GM21447 (cell line): ENCODE data around the gene FUT2.
A peak's percentile ranks its signal among the peaks of the same experiment; 100 is the strongest.

Source experiments
- ATAC-seq: cut with Tn5 transposase; IDR thresholded peaks from one replicate; pipeline ENCODE4 v1.9.1; 2021; ENCODE audit not compliant: unreplicated experiment

The FUT2 gene

DNA sequence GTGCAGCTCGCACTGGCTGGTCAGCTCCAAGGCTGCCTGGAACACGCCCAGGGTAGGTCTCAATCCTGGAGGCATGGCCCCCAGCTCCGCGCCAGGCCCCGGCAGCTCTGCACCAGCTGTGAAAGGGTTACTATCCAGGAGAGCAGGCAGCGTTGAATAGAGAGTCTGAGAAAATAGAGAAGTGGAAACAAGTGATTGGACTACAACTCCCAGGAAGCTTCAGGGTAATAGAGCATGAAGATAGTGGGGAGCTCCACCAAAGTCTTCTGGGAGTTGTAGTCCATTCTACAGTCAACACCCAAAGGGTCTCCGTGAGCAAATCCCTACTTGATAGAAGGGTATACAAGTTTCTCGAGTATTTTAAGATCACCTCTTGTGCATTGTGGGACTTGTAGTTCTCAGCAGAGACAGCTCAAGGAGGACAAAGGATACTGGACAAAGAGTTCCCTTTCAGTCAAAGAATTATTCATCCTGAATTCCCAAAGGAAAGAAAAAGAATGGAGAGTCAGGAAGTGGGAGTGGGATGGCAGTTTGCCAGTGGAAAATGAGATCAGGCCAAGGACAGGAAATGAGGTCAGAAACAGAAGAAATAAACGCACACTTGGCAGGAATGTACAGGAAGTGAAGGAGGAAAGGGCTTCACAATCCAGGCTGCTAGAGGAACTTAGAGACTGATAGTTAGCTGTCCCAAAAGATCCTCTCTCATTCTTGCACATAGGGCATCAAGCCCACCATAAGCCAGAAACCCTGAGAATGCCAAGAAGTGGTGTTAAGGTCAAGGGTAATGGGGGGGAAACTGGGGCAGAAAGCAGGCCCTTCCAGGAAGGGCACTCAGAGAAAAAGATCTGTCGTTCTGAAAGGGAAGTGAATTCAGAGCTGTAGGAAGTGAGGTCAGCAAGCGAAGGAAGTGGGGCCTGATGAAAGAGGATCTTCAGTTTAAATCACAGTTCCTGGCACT lies 29.3 kb downstream of the FUT2 start:
- ATAC-seq, result no peak

DNA sequence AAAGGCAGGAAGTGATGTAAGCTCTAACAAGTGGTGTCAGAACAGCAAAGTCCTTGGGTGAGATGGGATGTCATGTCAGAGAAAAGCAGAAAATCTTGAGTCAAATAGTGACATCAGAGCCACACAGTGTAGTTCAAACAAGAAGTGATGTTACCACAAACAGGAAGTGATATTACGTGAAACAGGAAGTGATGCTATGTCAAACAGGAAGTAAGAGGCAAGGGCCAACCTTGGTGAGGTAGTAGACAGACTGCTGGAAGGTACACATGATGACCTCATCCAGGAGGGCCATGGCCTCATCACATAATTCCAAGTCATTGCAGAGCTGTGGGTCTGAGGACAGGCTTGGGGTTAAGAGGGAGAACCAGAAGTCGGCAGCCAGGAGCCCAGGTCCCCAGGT lies 30.8 kb downstream of the FUT2 start:
- no peak for ATAC-seq

DNA sequence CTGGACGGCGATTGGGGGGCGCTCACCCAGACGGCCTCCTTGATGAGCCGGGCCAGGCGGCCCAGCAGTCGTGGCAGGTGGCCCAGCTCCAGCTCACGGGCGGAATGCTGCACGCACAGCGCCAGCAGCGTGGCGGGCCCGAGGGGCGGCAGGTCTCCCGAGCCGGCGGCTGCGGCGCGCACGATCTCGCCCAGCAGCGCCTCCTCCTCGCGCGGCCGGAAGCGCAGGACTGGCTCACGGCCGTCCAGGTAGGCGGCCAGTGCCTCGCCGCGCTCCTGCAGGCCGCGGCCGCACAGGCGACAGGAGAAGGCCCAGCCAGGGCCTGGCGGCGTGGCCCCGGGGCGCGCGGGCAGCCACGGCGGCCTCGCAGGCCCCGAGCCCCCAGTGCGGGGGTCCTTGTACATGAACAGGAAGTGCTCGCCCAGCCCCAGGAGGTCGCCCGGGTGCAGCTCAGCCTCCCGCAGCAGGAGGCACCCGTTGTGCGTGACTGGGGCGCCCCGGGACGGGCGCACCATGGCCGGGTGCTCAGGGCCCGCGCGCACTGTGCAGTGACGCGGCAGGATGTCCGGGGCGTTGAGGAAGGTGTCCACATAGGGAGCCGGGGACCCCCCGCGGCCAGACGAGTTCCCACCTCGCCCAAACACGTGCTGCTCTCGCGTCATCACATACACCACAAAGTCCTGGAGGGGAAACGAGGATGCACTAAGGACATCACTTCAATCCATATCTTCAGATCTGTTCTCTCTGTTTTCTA lies 33.3 kb downstream of the FUT2 start:
- ATAC-seq, result no peak

DNA sequence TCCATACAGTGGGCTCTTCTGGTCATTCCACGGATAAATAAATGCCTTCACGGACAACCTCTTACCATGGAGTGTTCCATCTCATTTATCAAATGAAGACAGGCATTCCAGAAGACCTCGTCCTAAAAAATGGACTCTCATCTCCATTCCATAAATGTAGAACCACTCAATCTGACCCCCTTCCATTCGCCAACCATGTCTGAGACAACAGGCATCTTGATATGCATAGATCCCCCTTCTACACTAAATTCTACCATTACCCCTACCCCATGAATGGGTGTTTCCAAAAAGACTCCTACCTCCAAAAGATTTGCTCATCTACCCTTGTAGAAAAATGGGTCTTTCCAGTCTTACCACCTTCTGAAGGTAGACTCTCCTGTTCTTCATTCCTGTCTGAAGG lies 35.7 kb downstream of the FUT2 start:
- no peak for ATAC-seq

DNA sequence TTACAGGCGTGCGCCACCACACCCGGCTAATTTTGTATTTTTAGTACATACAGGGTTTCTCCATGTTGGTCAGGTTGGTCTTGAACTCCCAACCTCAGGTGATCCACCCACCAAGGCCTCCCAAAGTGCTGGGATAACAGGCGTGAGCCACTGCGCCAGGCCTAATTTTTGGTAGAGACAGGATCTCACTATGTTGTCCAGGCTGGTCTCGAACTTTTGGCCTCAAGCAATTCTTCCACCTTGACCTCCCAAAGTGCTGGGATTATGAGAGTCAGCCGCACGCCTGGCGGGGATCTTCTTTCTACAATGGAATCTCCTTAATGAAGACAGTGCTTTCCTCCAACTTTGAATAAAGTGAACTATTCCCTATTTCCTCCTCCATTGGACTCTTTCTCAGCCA lies 38.9 kb downstream of the FUT2 start:
- no peak for ATAC-seq

DNA sequence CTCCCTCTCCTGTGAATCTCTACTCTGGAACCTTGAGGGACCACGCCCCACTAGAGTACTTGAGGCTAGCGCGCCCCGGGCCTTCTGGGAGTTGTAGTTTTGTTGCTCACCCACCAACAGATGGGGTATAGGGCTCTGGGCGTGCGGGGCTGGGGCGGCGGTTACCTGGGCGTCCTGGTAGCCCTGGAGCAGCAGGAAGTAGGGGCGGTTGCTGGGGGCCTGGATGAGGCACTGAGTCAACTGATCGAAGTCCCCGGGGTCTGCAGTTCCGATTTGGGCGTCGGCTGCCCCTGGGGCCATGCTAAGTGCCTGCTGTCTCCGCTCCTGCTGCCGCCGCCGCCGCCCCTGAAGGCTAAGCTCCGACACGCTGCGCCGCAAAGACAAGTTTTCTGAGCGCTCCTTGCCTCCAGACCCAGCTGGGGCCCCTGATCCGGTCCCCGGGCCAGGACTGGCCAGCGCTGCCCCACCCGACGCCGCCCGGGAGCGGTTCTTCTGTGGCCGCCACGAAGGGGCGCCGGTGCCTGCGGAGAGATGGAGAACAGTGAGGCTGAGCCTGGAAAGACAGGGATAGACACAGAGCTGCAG lies 39.4 kb downstream of the FUT2 start:
- ATAC-seq, result no peak

DNA sequence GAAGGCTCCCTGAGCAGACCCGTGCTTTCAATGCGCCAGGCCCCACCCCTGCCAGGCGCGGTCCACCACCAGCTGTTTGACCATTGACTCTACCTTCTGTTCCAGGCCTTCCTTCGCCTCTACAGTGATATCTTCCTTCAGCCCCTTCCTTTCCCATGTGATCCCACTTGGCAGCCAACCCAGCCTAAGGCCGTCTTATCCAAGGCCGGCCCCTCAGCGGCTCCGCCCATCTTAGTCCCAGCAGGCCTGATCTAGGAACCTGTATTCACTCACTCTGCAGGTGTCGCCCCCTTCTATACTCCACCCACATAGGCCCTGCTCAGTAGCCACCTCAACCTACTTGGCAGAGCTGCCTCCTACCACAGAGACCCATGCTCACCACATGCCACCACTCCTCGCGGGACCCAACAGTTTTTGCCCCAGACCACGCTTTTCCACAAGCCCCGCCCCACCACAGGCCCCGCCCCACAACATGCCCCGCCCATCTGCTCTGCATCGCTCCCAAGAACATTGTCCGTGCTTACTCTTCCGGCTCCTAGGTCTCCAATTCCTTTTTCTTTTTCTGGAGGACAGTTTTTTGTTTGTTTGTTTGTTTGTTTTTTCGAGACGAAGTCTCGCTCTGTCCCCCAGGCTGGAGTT lies 41.7 kb downstream of the FUT2 start:
- ATAC-seq, result no peak

DNA sequence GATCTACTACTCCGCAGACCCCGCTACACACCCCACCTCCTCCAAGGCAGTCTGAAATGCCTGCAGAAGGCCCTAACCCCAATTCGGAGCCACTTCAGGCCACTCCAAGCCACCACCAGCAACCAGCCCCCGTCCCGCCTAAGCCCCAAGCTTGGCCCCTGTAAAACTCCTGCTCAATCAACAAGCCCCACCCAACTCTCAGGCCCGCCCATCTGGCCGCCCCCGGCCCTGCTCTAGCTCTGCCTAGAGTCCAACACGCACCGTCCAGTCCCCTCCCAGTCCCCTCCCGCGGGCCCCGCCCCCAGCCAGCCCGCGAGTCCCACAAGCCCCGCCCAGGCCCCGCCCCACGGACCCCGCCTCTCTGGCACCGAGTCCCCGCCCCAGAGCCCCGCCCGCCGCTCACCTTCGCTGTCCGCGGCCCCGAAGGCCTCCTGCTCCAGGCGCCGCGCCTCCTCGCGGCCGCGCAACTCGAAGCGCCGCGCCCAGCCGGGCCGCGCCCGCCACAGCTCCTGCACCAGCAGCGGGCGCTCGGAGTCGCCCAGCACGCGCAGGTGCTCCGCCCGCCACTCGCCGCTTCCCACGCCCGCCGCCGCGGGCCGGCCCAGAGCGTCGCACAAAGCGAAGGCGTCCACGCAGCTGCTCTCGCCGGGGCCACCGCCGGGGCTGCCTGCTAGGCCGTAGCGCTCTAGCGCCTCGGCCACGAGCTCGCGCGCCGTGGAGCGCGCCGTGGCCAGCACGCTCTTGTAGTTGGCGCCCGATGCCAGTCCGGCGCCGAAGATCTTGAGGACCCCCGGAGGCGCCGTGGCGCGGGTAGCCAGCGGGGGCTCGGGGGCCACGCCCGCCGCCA lies 43.0 kb downstream of the FUT2 start:
- peak; percentile 69 for ATAC-seq

DNA sequence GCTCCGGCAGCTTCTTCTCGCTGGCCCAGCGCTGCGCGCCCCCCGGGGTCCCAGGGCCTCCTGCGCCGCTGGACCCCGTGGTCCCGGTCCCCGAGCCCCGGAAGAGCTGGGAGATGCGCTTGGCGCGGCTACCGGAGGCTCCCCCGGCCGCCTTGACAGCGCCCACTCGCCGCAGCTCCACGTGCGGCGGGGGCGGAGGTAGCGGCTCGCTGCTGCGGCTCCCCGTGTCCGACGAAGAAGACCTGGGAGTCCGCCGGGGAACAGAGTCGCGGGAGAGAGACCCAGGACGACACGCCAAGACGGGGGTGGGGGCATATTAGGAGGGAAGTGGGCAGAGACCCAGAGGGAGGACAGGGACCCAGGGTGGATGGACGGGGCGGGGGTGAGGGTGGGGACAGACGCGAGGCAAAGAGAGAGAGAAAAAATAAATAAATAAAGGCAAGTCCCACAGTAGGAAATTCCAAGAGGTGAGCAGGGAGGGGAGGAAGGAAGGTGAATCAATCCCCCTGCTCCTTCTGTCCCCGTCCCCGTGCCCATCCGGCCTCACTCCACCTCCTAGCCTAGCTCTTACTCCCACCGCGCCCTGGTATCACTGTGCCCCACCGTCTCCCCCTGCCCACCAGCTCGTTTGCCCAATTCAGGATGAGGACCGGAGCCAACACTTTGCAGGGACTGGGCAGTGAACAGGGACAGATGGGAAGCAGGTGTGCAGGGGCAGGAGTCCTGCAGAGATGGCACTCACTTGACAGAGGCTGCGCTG lies 43.8 kb downstream of the FUT2 start:
- no peak for ATAC-seq

DNA sequence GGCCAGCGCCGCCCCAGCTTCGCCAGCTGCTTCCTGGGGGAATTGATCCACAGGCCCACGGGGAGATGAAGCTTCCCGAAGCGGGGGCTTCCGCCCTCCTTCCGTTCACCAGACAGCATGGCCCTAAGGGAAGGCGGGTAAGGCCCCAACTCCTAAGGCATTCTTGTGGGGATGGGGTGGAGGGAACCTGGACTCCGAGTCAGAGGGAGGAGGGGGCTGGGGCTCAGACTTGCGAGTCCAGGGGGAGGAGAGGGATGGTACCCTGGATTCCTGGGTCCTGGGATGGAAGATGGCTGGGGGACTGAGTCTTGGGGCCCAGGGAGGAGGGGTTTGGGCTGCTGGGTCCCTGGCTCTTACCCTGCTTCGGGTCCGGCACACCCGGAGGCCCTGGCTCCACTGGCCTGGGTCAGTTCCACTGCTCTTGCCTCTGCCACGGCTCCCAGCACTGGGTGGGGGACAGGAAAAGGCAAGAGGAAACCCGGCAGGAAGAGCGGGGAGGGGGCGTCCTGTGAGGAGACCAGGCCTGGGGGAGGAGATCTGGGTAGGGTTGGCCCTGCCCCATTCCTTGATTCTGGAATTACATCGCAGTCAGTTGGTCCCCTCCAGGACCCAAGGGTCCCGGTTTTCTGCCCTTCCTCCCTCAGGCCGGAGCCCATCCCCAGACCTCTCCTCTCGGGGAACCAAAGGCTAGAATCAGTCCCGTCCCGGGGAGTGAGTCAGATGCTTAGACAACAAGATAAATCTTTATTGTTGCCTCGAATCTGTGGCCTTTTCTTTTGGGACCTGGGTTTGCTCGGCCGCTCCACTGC lies 44.6 kb downstream of the FUT2 start, which contains the start of gene RASIP1:
RASIP1 (minus strand) TSS at position 447 of the 809 bp plus-strand sequence; CDS start at position 119, 328 bp downstream.
- ATAC-seq, result no peak

DNA sequence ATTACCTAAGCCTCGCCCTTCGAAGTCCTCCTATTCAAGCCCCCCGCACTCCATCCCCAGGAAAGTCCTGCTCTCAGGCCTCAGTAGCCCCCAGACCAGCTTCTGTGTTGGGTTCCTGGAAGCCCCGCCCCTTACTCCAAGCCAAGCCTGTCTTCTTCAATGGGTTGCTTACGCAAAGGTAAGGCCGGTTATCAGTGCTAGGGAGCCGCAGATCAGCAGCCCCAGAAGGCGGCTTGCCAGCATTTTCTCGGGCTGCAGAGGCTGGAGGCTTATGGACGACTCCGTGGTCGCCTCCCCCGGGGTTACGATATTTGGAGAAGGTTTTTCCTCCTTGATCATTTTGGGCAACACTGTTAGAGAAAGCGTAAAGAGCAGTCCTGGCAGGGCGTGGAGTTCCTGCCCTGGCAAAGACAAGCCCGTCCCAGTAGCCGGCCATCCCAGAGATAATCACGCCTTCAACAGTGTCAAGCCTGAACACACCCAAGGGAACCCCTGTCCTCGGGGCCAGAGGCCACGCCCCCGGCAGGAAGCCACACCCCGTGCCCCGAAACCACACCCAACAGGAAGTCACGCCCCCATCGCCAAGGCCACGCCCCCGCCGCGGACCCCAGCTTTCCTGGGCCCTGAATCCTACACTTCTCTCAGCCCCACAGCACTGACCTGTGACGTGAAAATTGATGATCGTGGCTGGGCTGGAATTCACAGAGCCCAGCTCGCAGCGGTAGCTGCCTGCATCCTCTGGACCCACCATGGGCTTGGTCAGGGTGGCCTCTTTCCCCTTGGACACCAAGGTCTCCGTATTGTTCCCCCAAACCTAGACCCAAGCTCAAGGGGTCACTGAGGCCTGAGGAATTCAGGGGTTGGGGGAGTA lies 45.6 kb downstream of the FUT2 start:
- ATAC-seq, result no peak

DNA sequence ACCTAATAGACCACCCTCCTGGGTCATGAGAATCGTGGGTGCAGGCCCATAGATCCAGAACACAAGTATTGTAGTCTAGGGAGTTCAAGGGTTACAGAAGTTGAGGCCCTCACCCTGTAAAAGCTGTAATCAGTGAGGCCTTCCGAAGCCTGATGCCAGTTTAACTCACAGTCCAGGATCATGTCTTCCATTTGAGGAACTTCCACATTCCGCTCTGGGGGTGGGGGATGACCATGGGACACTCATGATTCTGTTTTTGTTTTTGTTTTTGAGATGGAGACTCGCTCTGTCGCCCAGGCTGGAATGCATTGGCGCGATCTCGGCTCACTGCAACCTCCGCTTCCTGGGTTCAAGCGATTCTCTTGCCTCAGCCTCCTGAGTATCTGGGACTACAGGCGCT lies 46.3 kb downstream of the FUT2 start:
- no peak for ATAC-seq

DNA sequence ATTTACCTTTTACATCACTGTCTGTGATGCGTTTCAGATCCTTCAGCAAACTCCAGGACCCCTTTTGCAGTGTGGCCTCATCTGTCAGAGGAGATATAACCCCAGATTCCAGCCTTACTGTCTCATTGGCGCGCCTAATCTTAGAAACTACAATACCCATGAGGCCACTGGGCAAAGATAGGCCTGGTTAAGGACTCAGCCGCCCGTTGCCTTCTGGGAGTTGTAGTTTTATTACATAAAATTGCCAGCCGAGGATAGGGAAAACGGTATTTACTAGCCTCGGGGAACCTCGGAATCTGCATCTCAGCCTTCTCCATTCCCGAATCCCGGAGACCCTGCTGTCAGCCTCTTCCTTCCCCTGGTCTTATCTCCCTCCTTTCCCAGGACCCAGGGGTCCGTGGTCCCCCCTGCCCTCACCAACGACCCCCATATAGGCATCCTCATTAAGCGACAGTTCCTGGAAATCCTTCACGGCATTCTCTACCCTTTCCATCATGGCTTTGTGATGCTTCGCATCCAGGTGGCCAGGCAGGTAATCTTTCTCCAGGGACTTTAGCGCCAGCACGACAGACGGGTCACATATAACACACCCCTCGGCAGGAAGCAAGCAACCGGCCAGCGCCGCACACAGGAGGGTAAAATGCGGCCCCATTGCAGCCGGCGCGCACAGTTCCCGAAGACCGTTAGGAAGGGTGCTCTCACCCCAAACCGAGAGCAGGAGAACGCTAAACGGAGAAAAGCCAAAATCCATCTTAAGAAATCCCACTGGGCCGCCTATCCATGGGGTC lies 49.6 kb downstream of the FUT2 start:
- ATAC-seq, result no peak

DNA sequence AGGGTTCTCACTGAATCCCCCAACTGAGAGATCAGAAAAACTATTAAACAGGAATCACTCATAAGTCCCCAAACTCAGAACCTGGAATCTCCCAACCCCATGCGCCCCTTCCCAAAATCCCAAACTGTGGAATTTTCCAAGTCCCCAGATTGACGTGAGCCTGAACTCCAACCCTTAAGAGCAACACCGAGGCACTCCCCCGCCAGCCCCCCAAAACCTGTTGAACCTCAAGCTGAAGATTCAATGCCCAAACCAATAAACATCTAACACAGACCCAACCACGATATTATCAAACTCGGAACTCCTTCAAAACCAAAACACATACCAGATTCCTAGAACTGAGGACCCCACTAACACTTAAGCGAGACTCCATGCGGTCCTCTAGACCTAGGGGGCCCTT lies 50.3 kb downstream of the FUT2 start:
- no peak for ATAC-seq

DNA sequence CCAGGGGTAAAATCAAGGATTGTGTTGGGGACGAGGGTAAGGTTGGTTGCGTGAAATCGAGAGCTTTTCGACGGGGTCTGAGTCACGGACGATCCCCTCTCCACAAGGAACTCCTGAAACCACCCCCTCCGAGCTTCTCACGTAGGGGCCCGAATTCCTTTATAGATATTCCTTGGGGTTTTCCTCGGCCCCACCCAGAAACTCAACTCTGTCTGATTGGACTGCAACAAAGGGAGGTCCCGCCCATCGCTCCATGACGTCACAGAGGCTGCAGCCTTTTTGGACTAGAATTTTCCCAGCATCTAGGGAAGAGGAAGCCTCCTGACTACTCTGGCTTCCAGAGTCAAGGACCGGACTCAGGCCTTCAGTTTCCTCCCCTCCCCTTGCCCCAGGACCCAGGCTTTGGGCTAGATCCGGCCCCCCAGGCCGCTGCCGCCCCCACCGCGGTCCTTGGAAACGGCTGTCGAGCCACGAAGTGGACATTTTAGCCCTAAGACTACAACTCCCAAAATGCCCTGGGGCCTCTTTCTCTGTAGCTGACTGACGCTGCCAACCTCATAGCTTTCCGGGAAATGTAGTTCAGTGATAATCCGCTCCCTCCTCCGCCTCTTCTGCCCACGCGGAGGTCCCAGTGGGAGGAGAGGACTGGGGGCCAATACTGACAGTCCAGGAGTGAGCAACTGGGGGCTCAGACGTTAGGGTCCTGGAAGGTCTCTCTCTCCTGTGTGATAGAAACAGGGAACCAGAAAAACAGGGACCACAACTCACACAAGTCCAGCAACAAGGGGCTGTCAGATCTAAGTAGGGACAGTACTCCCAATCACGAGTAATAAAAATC lies 51.2 kb downstream of the FUT2 start, which contains the start of gene IZUMO1:
IZUMO1 (minus strand) TSS at position 172 of the 838 bp plus-strand sequence. CDS start 1,050 bp downstream, outside the sequence.
- ATAC-seq, result no peak
